GM03348 (cell line): Measurements from ENCODE around the gene GRM7.

Experiments
- DNase-seq: peaks from one replicate; pipeline ENCODE4 v3.0.0; 2012; ENCODE audit warnings: low spot score

Gene GRM7

GRCh38 chr3:7720649-7721297 lies 859.9 kb downstream of the GRM7 start:
- DNase-seq = no peak

- no peak for DNase-seq
These were observed 861.0 kb downstream of the GRM7 start for GRCh38 chr3:7721869-7722268.

- no peak for DNase-seq
These were observed 867.9 kb downstream of the GRM7 start for GRCh38 chr3:7728566-7729519.

GRCh38 chr3:7733933-7734332 lies 873.0 kb downstream of the GRM7 start:
- DNase-seq = no peak

GRCh38 chr3:7734456-7734855 lies 873.5 kb downstream of the GRM7 start:
- no peak for DNase-seq

- DNase-seq = no peak
These were observed 876.3 kb downstream of the GRM7 start for GRCh38 chr3:7737263-7737662.

- no peak for DNase-seq
These were observed 878.8 kb downstream of the GRM7 start for GRCh38 chr3:7739754-7740153.

- no peak for DNase-seq
These were observed 879.5 kb downstream of the GRM7 start for GRCh38 chr3:7740458-7740857.

- no peak for DNase-seq
These were observed 883.9 kb downstream of the GRM7 start for GRCh38 chr3:7744850-7745249.

GRCh38 chr3:7745711-7746110 lies 884.8 kb downstream of the GRM7 start:
- no peak for DNase-seq

- no peak for DNase-seq
These were observed 889.2 kb downstream of the GRM7 start for GRCh38 chr3:7749931-7750695.

GRCh38 chr3:7752005-7752404 lies 891.1 kb downstream of the GRM7 start:
- DNase-seq = no peak

GRCh38 chr3:7754653-7755441 lies 893.9 kb downstream of the GRM7 start:
- no peak for DNase-seq

GRCh38 chr3:7759630-7760029 lies 898.7 kb downstream of the GRM7 start:
- DNase-seq = no peak

GRCh38 chr3:7760718-7761117 lies 899.8 kb downstream of the GRM7 start:
- no peak for DNase-seq

GRCh38 chr3:7764115-7764514 lies 903.2 kb downstream of the GRM7 start:
- no peak for DNase-seq

GRCh38 chr3:7766530-7766929 lies 905.6 kb downstream of the GRM7 start:
- no peak for DNase-seq

GRCh38 chr3:7779331-7779730 lies 918.4 kb downstream of the GRM7 start:
- DNase-seq = no peak

GRCh38 chr3:7781395-7781794 lies 920.5 kb downstream of the GRM7 start:
- no peak for DNase-seq

GRCh38 chr3:7787871-7788828 lies 927.2 kb downstream of the GRM7 start:
- no peak for DNase-seq

GRCh38 chr3:7788881-7789280 lies 928.0 kb downstream of the GRM7 start:
- DNase-seq = no peak
